Panc1 (cell line): ENCODE measurements around the gene EGFR. TPM values are rescaled to one million over a fixed set of nuclear protein-coding genes. Genes with fewer than 3 reads are reported as not detected.

Source experiments
- ATAC-seq: fragments of 200-7000 bp; cut with Tn5 transposase; 2 replicates; pipeline ENCODE4 v1.9.1; 2020; ENCODE audit warnings: mild to moderate bottlenecking, moderate library complexity
- BruUV-seq: library from RNA; stranded (reverse); fragments of 400-500 nt; replicated peaks from 2 replicates; lab custom pipeline; 2021; lab: Mats Ljungman, UMichigan
- CTCF ChIA-PET: fragments of 300-600 bp; sonication (Branson Sonifier 250); formaldehyde crosslinking; loops from one replicate; lab custom pipeline; 2022; ENCODE audit warnings: antibody characterized with exemption; lab: Charles Lee
- POLR2A ChIA-PET: fragments of 300-600 bp; sonication (Branson Sonifier 250); formaldehyde crosslinking; loops from one replicate; lab custom pipeline; 2022; ENCODE audit warnings: antibody characterized with exemption; lab: Charles Lee
- DNase-seq: peaks from one replicate; pipeline ENCODE4 v3.0.0-alpha.2; 2010; ENCODE audit warnings: low read depth, low spot score
- H3K27ac ChIP-seq: 2 replicates; pipeline ENCODE4 v1.5.1; 2011; ENCODE audit warnings: mild to moderate bottlenecking, low read length, inconsistent platforms
- H3K27me3 ChIP-seq: fragments of 200-500 bp; sonication (Bioruptor generic); 2 replicates; pipeline ENCODE4 v1.6.0; 2014; ENCODE audit warnings: low read length, inconsistent platforms; ENCODE audit not compliant: control insufficient read depth, insufficient read depth
- H3K36me3 ChIP-seq: fragments of 200-500 bp; sonication (Bioruptor generic); 2 replicates; pipeline ENCODE4 v1.5.1; 2014; ENCODE audit warnings: inconsistent platforms, mild to moderate bottlenecking, low read length, moderate library complexity; ENCODE audit not compliant: control insufficient read depth, insufficient read depth
- H3K4me1 ChIP-seq: 2 replicates; pipeline ENCODE4 v1.5.1; 2011; ENCODE audit warnings: inconsistent platforms, mild to moderate bottlenecking, low read length, moderate library complexity; ENCODE audit not compliant: control insufficient read depth, insufficient read depth
- H3K4me3 ChIP-seq, 2 experiments: 2 replicates each; pipeline ENCODE4 v1.5.1; 2011 to 2012; ENCODE audit warnings: low read depth in 2 of 2, low read length in 2 of 2, mild to moderate bottlenecking in 2 of 2, inconsistent platforms in 1 of 2, moderate library complexity in 1 of 2
- H3K9me3 ChIP-seq: fragments of 200-500 bp; sonication (Bioruptor generic); 2 replicates; pipeline ENCODE4 v1.5.1; 2014; ENCODE audit warnings: low read depth, mild to moderate bottlenecking, inconsistent platforms, low read length, moderate library complexity; ENCODE audit not compliant: control insufficient read depth, insufficient read depth
- POLR2AphosphoS5 ChIP-seq: IDR thresholded peaks from 2 replicates; pipeline ENCODE4 v1.6.1; 2012; ENCODE audit warnings: mild to moderate bottlenecking, low read depth, low read length, moderate library complexity
- REST ChIP-seq, 2 experiments: IDR thresholded peaks; 2 replicates each; pipeline ENCODE4 v1.6.1; 2011 to 2012; ENCODE audit warnings: low read depth in 2 of 2, control low read depth in 1 of 2, low read length in 1 of 2, mild to moderate bottlenecking in 1 of 2, moderate library complexity in 1 of 2; ENCODE audit not compliant: insufficient read depth in 1 of 2
- SIN3A ChIP-seq: IDR thresholded peaks from 2 replicates; pipeline ENCODE4 v1.6.1; 2012; ENCODE audit warnings: low read depth, mild to moderate bottlenecking, low read length, moderate library complexity, borderline replicate concordance; ENCODE audit not compliant: insufficient read depth
- TCF7L2 ChIP-seq: IDR thresholded peaks from 2 replicates; pipeline ENCODE4 v1.6.1; 2011; ENCODE audit warnings: mild to moderate bottlenecking, low read depth, low read length, inconsistent platforms
- in situ Hi-C: cut with HindIII; loops from 2 replicates; pipeline ENCODE4 v1.10.0; 2016; ENCODE audit warnings: low sequenced_read_pairs, low pct_unique_long_range_greater_than_20kb
- intact Hi-C: fragments of 100-400 bp; cut with micrococcal nuclease; formaldehyde crosslinking; loops from one replicate; pipeline ENCODE4 v1.10.0; 2022; ENCODE audit not compliant: unreplicated experiment
- total RNA-seq: library from RNA; stranded (reverse); gene quantifications from one replicate; pipeline ENCODE4 v1.2.1, GENCODE V29; 2021; ENCODE audit not compliant: unreplicated experiment
- TF ChIP-seq, protein P1 (sequence below): fragments of 450-650 bp; IDR thresholded peaks from 2 replicates; pipeline ENCODE4 v1.5.1; 2017; ENCODE audit warnings: mild to moderate bottlenecking

Gene EGFR
- total RNA-seq, 1 experiment from 2014 or later, result 156 TPM

DNA sequence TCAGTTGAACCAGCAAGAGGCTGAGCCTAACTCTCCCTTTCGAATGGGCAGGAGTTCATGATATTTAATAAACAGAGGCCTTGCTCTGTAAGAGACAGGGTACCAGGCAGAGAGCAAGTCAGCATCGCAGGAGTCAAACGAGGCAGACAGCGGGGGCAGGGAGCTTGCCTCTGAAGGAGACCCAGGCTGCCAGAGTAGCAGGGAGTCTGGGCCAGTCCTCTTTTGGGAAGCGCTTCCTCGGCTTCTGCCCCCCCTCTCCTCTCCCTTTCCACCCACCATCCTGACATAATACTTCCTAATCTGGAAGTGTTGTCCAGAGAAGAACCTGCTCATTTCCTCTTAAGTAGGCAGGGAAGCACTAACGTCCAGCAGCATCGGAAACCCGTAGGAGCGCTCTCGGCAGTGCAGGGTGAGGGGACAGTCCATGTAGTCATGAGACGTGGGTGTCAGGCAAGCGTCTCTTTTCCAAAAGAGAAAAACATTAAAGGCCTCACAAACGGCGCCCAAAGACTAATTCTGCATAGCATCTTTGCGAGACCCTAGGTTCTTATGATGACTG, 171.1 kb downstream of the EGFR start:
- no peak for DNase-seq
- ATAC-seq, result no peak
- H3K4me3 ChIP-seq, result no peak overlapping the region
- no peaks in the 10 kb centered on the region for H3K27me3 ChIP-seq
- CTCF ChIA-PET, result no interaction called here
- peaks cover 13% of the 10 kb centered on the region for H3K36me3 ChIP-seq
- intact Hi-C loops, result no loop called here
- in situ Hi-C loops, result no loop called here
- TF ChIP-seq POLR2AphosphoS5 (no peak), SIN3A (no peak)
- H3K27ac ChIP-seq, result no peak overlapping the region
- H3K9me3 ChIP-seq, result no peaks in the 10 kb centered on the region
- POLR2A ChIA-PET, result no interaction called here
- H3K4me1 ChIP-seq, result peaks cover 14% of the 10 kb centered on the region
- no TSS peak for BruUV-seq

GRCh38 chr7:55190511-55191160, 171.8 kb downstream of the EGFR start:
- Histone ChIP-seq H3K27ac (no peak overlapping the region), H3K9me3 (no peaks in the 10 kb centered on the region), H3K27me3 (no peaks in the 10 kb centered on the region), H3K4me1 (peaks cover 11% of the 10 kb centered on the region), H3K4me3 (no peak overlapping the region), H3K36me3 (peaks cover 8% of the 10 kb centered on the region; the same call in 1 of the 2 replicates)
- ChIA-PET CTCF (no interaction called here), POLR2A (no interaction called here)
- ATAC-seq (no peak), DNase-seq (no peak)
- in situ Hi-C loops (no loop called here), intact Hi-C loops (no loop called here)
- TF ChIP-seq, protein P1, sequence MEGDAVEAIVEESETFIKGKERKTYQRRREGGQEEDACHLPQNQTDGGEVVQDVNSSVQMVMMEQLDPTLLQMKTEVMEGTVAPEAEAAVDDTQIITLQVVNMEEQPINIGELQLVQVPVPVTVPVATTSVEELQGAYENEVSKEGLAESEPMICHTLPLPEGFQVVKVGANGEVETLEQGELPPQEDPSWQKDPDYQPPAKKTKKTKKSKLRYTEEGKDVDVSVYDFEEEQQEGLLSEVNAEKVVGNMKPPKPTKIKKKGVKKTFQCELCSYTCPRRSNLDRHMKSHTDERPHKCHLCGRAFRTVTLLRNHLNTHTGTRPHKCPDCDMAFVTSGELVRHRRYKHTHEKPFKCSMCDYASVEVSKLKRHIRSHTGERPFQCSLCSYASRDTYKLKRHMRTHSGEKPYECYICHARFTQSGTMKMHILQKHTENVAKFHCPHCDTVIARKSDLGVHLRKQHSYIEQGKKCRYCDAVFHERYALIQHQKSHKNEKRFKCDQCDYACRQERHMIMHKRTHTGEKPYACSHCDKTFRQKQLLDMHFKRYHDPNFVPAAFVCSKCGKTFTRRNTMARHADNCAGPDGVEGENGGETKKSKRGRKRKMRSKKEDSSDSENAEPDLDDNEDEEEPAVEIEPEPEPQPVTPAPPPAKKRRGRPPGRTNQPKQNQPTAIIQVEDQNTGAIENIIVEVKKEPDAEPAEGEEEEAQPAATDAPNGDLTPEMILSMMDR, result no peak
- TF ChIP-seq POLR2AphosphoS5 (no peak), TCF7L2 (no peak), REST (IDR thresholded peaks at IDR 0.05; ENCODE audit: insufficient read depth in 1 of 2, low read depth in 2 of 2, low read length in 1 of 2) (no peak), SIN3A (no peak)
- BruUV-seq, result no TSS peak
